ENCODE results near the gene RALGDS. TPM values are rescaled to one million over a fixed set of nuclear protein-coding genes. Genes with fewer than 3 reads are reported as not detected.

RALGDS gene
- total RNA-seq, 2 donors from 2014 or later = 26.7 to 30.1 TPM

- no peak overlapping the region for H3K27ac ChIP-seq
- H3K36me3 ChIP-seq = no peaks in the 10 kb centered on the region
- no peak overlapping the region for H3K4me3 ChIP-seq
- no peaks in the 10 kb centered on the region for H3K9me3 ChIP-seq
- no peaks in the 10 kb centered on the region for H3K4me1 ChIP-seq
- TF ChIP-seq, protein P1, sequence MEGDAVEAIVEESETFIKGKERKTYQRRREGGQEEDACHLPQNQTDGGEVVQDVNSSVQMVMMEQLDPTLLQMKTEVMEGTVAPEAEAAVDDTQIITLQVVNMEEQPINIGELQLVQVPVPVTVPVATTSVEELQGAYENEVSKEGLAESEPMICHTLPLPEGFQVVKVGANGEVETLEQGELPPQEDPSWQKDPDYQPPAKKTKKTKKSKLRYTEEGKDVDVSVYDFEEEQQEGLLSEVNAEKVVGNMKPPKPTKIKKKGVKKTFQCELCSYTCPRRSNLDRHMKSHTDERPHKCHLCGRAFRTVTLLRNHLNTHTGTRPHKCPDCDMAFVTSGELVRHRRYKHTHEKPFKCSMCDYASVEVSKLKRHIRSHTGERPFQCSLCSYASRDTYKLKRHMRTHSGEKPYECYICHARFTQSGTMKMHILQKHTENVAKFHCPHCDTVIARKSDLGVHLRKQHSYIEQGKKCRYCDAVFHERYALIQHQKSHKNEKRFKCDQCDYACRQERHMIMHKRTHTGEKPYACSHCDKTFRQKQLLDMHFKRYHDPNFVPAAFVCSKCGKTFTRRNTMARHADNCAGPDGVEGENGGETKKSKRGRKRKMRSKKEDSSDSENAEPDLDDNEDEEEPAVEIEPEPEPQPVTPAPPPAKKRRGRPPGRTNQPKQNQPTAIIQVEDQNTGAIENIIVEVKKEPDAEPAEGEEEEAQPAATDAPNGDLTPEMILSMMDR (IDR thresholded peaks at IDR 0.05) = no peak
- no peaks in the 10 kb centered on the region for H3K27me3 ChIP-seq
- no peak for DNase-seq (ENCODE audit: low spot score)
These were observed 40.9 kb downstream of the RALGDS start for GRCh38 chr9:133080161-133080560.

- Histone ChIP-seq H3K27me3 (no peaks in the 10 kb centered on the region), H3K4me3 (no peak overlapping the region), H3K4me1 (no peaks in the 10 kb centered on the region), H3K27ac (no peak overlapping the region), H3K9me3 (no peaks in the 10 kb centered on the region), H3K36me3 (no peaks in the 10 kb centered on the region)
- no peak for DNase-seq (ENCODE audit: low spot score)
- TF ChIP-seq, protein P1 (IDR thresholded peaks at IDR 0.05) = no peak
These were observed 42.6 kb downstream of the RALGDS start for GRCh38 chr9:133078486-133078885.

- no peaks in the 10 kb centered on the region for H3K36me3 ChIP-seq
- no peak overlapping the region for H3K4me3 ChIP-seq
- H3K27me3 ChIP-seq = no peaks in the 10 kb centered on the region
- TF ChIP-seq, protein P1 (IDR thresholded peaks at IDR 0.05) = no peak
- no peak for DNase-seq (ENCODE audit: low spot score)
- H3K27ac ChIP-seq = no peak overlapping the region
- H3K4me1 ChIP-seq = no peaks in the 10 kb centered on the region
- H3K9me3 ChIP-seq = no peaks in the 10 kb centered on the region
These were observed 44.3 kb downstream of the RALGDS start for GRCh38 chr9:133076691-133077090.

- Histone ChIP-seq H3K4me1 (no peaks in the 10 kb centered on the region), H3K27me3 (no peaks in the 10 kb centered on the region), H3K27ac (no peak overlapping the region), H3K4me3 (no peak overlapping the region), H3K36me3 (no peaks in the 10 kb centered on the region), H3K9me3 (no peaks in the 10 kb centered on the region)
- DNase-seq (ENCODE audit: low spot score) = no peak
- TF ChIP-seq, protein P1 (IDR thresholded peaks at IDR 0.05) = no peak
These were observed 45.0 kb downstream of the RALGDS start for GRCh38 chr9:133075925-133076630.

- no peak overlapping the region for H3K27ac ChIP-seq
- no peaks in the 10 kb centered on the region for H3K9me3 ChIP-seq
- H3K4me1 ChIP-seq = no peaks in the 10 kb centered on the region
- TF ChIP-seq, protein P1 (IDR thresholded peaks at IDR 0.05) = no peak
- no peaks in the 10 kb centered on the region for H3K36me3 ChIP-seq
- H3K27me3 ChIP-seq = no peaks in the 10 kb centered on the region
- H3K4me3 ChIP-seq = no peak overlapping the region
- DNase-seq (ENCODE audit: low spot score) = no peak
These were observed 46.9 kb downstream of the RALGDS start for GRCh38 chr9:133074111-133074651.
